ENCODE measurements around the gene GOLGA5. TPM values are rescaled to one million over a fixed set of nuclear protein-coding genes. Genes with fewer than 3 reads are reported as not detected.

GOLGA5 gene
- total and polyA plus RNA-seq, 2 of the 8 experiments (the other 6 are each of a cell fraction or from before 2014, with no cell fraction given) = 13.0 to 25.4 TPM

GRCh38 chr14:92747701-92748258, 46.3 kb upstream of the GOLGA5 start:
- H3K36me3 ChIP-seq (ENCODE audit: control insufficient read depth in 2 of 4, insufficient read depth in 4 of 4, low read length in 3 of 4) = no peaks in the 10 kb centered on the region
- H3K79me1 ChIP-seq (ENCODE audit: low read depth, low read length) = no peaks in the 10 kb centered on the region
- peak overlapping the region; percentile 90 for H3K4ac ChIP-seq (replicated peaks; ENCODE audit: insufficient read length, low read depth, low read length)
- 0 out of 2 replicates have a peak overlapping the region, but pooled peaks have one; percentile 36 for H2AFZ ChIP-seq (ENCODE audit: low read length)
- peaks cover 0 to 3% (median 2%) of the 10 kb centered on the region in 4 experiments; a peak in 2 of 7 replicates for H3K4me1 ChIP-seq (replicated peaks in 1 of 4; ENCODE audit: control insufficient read depth in 3 of 4, insufficient read depth in 4 of 4, low read length in 3 of 4)
- H2AK5ac ChIP-seq (ENCODE audit: low read depth, low read length) = no peak overlapping the region; the same call in 1 of the 2 replicates
- no peaks in the 10 kb centered on the region for H4K20me1 ChIP-seq (replicated peaks in 1 of 2; ENCODE audit: control insufficient read depth in 1 of 2, insufficient read depth in 2 of 2, low read length in 2 of 2)
- peak overlapping the region; percentile 40 for H4K91ac ChIP-seq (replicated peaks; ENCODE audit: insufficient read length, low read length)
- ChIA-PET CTCF (ENCODE audit: partially characterized antibody) (interaction anchor here (0.6 to 1.5 kb wide), 5 partner anchors 8 to 1155 kb away, joined by 3 to 4 read pairs (median 3); no protein-coding TSS in a partner anchor), POLR2A (ENCODE audit: partially characterized antibody) (interaction anchor here (0.9 to 2.4 kb wide), 8 partner anchors 8 to 50 kb away, joined by 3 to 19 read pairs (median 4); partner anchors contain the start of gene GOLGA5)
- DNase-seq (ENCODE audit: low read depth in 1 of 2, low spot score in 2 of 2) = no peak
- peak overlapping the region; percentile 10 for H4K5ac ChIP-seq (ENCODE audit: insufficient read length, low read depth, low read length)
- peak overlapping the region; percentile 84 to 88 for H3K4me2 ChIP-seq (ENCODE audit: insufficient read depth in 1 of 2, low read depth in 2 of 2, low read length in 2 of 2)
- no peak overlapping the region for H3K18ac ChIP-seq (ENCODE audit: extremely low read depth, low read length)
- peaks cover 6% of the 10 kb centered on the region; the same call in 1 of the 2 replicates for H3K23me2 ChIP-seq (ENCODE audit: low read depth, low read length)
- no peak overlapping the region for H2BK20ac ChIP-seq (ENCODE audit: low read length)
- H2BK15ac ChIP-seq (ENCODE audit: low read length) = no peak overlapping the region
- H2BK12ac ChIP-seq (ENCODE audit: low read depth, low read length) = no peak overlapping the region
- H4K8ac ChIP-seq (ENCODE audit: extremely low read depth, insufficient read depth, low read length) = peak overlapping the region; percentile 90; the same call in 1 of the 2 replicates
- H3K23ac ChIP-seq (ENCODE audit: insufficient read length) = no peak overlapping the region
- H3K9ac ChIP-seq (replicated peaks in 1 of 4; ENCODE audit: extremely low read depth in 1 of 4, low read depth in 3 of 4, low read length in 3 of 4) = peak overlapping the region in 3 of 4 experiments; percentile 58 to 85 (median 60); a peak in 6 of 7 replicates
- no peak for FAIRE-seq
- peak overlapping the region; percentile 74 to 90 (median 81) for H3K4me3 ChIP-seq (ENCODE audit: extremely low read depth in 1 of 4, insufficient read depth in 2 of 4, low read depth in 3 of 4, low read length in 4 of 4)
- H3K14ac ChIP-seq (ENCODE audit: insufficient read length) = no peak overlapping the region
- H2BK120ac ChIP-seq (replicated peaks; ENCODE audit: low read depth, low read length) = no peak overlapping the region
- no peak overlapping the region for H3K27ac ChIP-seq (ENCODE audit: low read depth, low read length)
- no peak overlapping the region; the same call in 1 of the 2 replicates for H2BK5ac ChIP-seq (ENCODE audit: low read depth, low read length)
- peaks cover 0 to 3% (median 0%) of the 10 kb centered on the region in 4 experiments; a peak in 2 of 7 replicates for H3K27me3 ChIP-seq (replicated peaks in 1 of 4; ENCODE audit: control insufficient read depth in 3 of 4, extremely low read depth in 1 of 4, insufficient read depth in 3 of 4, low read length in 3 of 4)
- peaks cover 0 to 21% of the 10 kb centered on the region in 2 experiments; a peak in 3 of 4 replicates for H3K79me2 ChIP-seq (ENCODE audit: control insufficient read depth in 1 of 2, insufficient read depth in 2 of 2, low read length in 2 of 2)
- WGBS, 2 experiments (ENCODE audit: extremely low coverage in 1 of 2, insufficient coverage in 1 of 2, insufficient read length in 1 of 2, insufficient replicate concordance in 2 of 2, low coverage in 1 of 2, low lambda C conversion rate in 2 of 2, missing lambda C conversion rate in 1 of 2) = 17% methylated on average over 16 of the region's 16 CpGs; no CpG with 5 or more reads in 1 of the 2 experiments
- H3K9me3 ChIP-seq (ENCODE audit: insufficient read depth in 2 of 2, low read depth in 1 of 2, low read length in 1 of 2) = no peaks in the 10 kb centered on the region
- H3K56ac ChIP-seq (replicated peaks; ENCODE audit: insufficient read length, low read depth, low read length) = no peak overlapping the region
- TF ChIP-seq TBP (IDR thresholded peaks at IDR 0.05; ENCODE audit: low read depth, low read length) (no peak), TAF1 (IDR thresholded peaks at IDR 0.05; ENCODE audit: low read depth, low read length) (no peak), USF2 (IDR thresholded peaks at IDR 0.05; ENCODE audit: low read length) (no peak), FOSL1 (IDR thresholded peaks at IDR 0.05; ENCODE audit: insufficient read depth, low read depth, low read length) (no peak), SP1 (IDR thresholded peaks at IDR 0.05; ENCODE audit: low read depth, low read length) (no peak), NANOG (IDR thresholded peaks at IDR 0.05; ENCODE audit: insufficient read depth, low read depth, low read length, poor library complexity, severe bottlenecking) (no peak), SRF (IDR thresholded peaks at IDR 0.05; ENCODE audit: low read depth, low read length) (no peak), E2F6 (IDR thresholded peaks at IDR 0.05) (no peak), KDM4A (IDR thresholded peaks at IDR 0.05; ENCODE audit: low read depth, low read length, severe bottlenecking) (no peak), CBX5 (IDR thresholded peaks at IDR 0.05; ENCODE audit: low read depth, low read length) (no peak)
